Measurements from ENCODE around the gene USP25.

Gene USP25

GRCh38 chr21:15743593-15743992 is 13.8 kb downstream of the USP25 start:
- Histone ChIP-seq H3K4me3 (replicated peaks; ENCODE audit: insufficient read depth, low read length) (no peak overlapping the region), H3K27ac (replicated peaks) (no peak overlapping the region), H3K27me3 (ENCODE audit: insufficient read depth, poor library complexity, severe bottlenecking) (no peaks in the 10 kb centered on the region)
- no peak for TF ChIP-seq CTCF (IDR thresholded peaks at IDR 0.05; ENCODE audit: insufficient read depth, low read length)
- TF ChIP-seq SPI1 (IDR thresholded peaks at IDR 0.05; ENCODE audit: borderline replicate concordance, low read depth): no peak
- no peak for TF ChIP-seq REST (IDR thresholded peaks at IDR 0.05; ENCODE audit: insufficient replicate concordance, low read depth)
- TF ChIP-seq POLR2AphosphoS5 (IDR thresholded peaks at IDR 0.05; ENCODE audit: low read depth): no peak
- no peak for TF ChIP-seq GABPA (IDR thresholded peaks at IDR 0.05; ENCODE audit: low read depth)
- no peak for DNase-seq (ENCODE audit: low read depth in 1 of 2, low spot score in 1 of 2)

GRCh38 chr21:15744926-15745325 is 15.1 kb downstream of the USP25 start:
- H3K4me3 ChIP-seq (replicated peaks; ENCODE audit: insufficient read depth, low read length): no peak overlapping the region
- H3K27me3 ChIP-seq (ENCODE audit: insufficient read depth, poor library complexity, severe bottlenecking): no peaks in the 10 kb centered on the region
- no peak overlapping the region for H3K27ac ChIP-seq (replicated peaks)
- TF ChIP-seq CTCF (IDR thresholded peaks at IDR 0.05; ENCODE audit: insufficient read depth, low read length): no peak
- no peak for TF ChIP-seq REST (IDR thresholded peaks at IDR 0.05; ENCODE audit: insufficient replicate concordance, low read depth)
- no peak for TF ChIP-seq POLR2AphosphoS5 (IDR thresholded peaks at IDR 0.05; ENCODE audit: low read depth)
- no peak for TF ChIP-seq SPI1 (IDR thresholded peaks at IDR 0.05; ENCODE audit: borderline replicate concordance, low read depth)
- no peak for TF ChIP-seq GABPA (IDR thresholded peaks at IDR 0.05; ENCODE audit: low read depth)
- no peak for DNase-seq (ENCODE audit: low read depth in 1 of 2, low spot score in 1 of 2)

GRCh38 chr21:15748586-15748985 is 18.8 kb downstream of the USP25 start:
- Histone ChIP-seq H3K27ac (replicated peaks) (no peak overlapping the region), H3K27me3 (ENCODE audit: insufficient read depth, poor library complexity, severe bottlenecking) (no peaks in the 10 kb centered on the region), H3K4me3 (replicated peaks; ENCODE audit: insufficient read depth, low read length) (no peak overlapping the region)
- TF ChIP-seq REST (IDR thresholded peaks at IDR 0.05; ENCODE audit: insufficient replicate concordance, low read depth): no peak
- TF ChIP-seq GABPA (IDR thresholded peaks at IDR 0.05; ENCODE audit: low read depth): no peak
- TF ChIP-seq CTCF (IDR thresholded peaks at IDR 0.05; ENCODE audit: insufficient read depth, low read length): no peak
- no peak for TF ChIP-seq SPI1 (IDR thresholded peaks at IDR 0.05; ENCODE audit: borderline replicate concordance, low read depth)
- TF ChIP-seq POLR2AphosphoS5 (IDR thresholded peaks at IDR 0.05; ENCODE audit: low read depth): no peak
- DNase-seq (ENCODE audit: low read depth in 1 of 2, low spot score in 1 of 2): no peak
